Neural cell (in vitro differentiated cells): Measurements from ENCODE around the gene CACNA1H.
"Not testable (repeated sequence)": the region's sequence is repeated elsewhere in the genome, so short reads cannot be mapped to it uniquely, and the experiment has no call there.

Experiments
- EP300 ChIP-seq: fragments of 450-650 bp; conservative IDR thresholded peaks from 2 replicates; pipeline ENCODE4 v1.6.1; 2014; ENCODE audit warnings: antibody characterized with exemption, mild to moderate bottlenecking, moderate library complexity; ENCODE audit not compliant: poor library complexity, severe bottlenecking
- EZH2 ChIP-seq: fragments of 200-600, 300-800 bp; shearing (Covaris generic), sonication (generic); IDR thresholded peaks from 2 replicates; pipeline ENCODE4 v1.6.1; 2014; ENCODE audit warnings: antibody characterized with exemption, low read length, borderline replicate concordance, mild to moderate bottlenecking; ENCODE audit not compliant: insufficient read depth, poor library complexity, severe bottlenecking
- MXI1 ChIP-seq: fragments of 450-650 bp; conservative IDR thresholded peaks from 2 replicates; pipeline ENCODE4 v1.6.1; 2014; ENCODE audit warnings: antibody characterized with exemption, mild to moderate bottlenecking; ENCODE audit not compliant: poor library complexity, severe bottlenecking
- POLR2AphosphoS5 ChIP-seq: IDR thresholded peaks from 2 replicates; pipeline ENCODE4 v1.6.1; 2012
- RAD21 ChIP-seq: fragments of 450-650 bp; conservative IDR thresholded peaks from 2 replicates; pipeline ENCODE4 v1.6.1; 2014; ENCODE audit warnings: antibody characterized with exemption, mild to moderate bottlenecking, moderate library complexity
- SMC3 ChIP-seq: fragments of 450-650 bp; conservative IDR thresholded peaks from 2 replicates; pipeline ENCODE4 v1.6.1; 2014; ENCODE audit warnings: antibody characterized with exemption, mild to moderate bottlenecking, moderate library complexity; ENCODE audit not compliant: poor library complexity
- TAF1 ChIP-seq: IDR thresholded peaks from 2 replicates; pipeline ENCODE4 v1.6.1; 2012; ENCODE audit warnings: low read depth
- TF ChIP-seq, protein P1 (sequence below): fragments of 450-650 bp; IDR thresholded peaks from 2 replicates; pipeline ENCODE4 v1.5.1; 2014; ENCODE audit warnings: antibody characterized with exemption, mild to moderate bottlenecking, moderate library complexity; ENCODE audit not compliant: poor library complexity, severe bottlenecking
- TF ChIP-seq, protein P2 (sequence below): IDR thresholded peaks from 2 replicates; pipeline ENCODE4 v1.6.1; 2012; ENCODE audit warnings: borderline replicate concordance

DNA sequence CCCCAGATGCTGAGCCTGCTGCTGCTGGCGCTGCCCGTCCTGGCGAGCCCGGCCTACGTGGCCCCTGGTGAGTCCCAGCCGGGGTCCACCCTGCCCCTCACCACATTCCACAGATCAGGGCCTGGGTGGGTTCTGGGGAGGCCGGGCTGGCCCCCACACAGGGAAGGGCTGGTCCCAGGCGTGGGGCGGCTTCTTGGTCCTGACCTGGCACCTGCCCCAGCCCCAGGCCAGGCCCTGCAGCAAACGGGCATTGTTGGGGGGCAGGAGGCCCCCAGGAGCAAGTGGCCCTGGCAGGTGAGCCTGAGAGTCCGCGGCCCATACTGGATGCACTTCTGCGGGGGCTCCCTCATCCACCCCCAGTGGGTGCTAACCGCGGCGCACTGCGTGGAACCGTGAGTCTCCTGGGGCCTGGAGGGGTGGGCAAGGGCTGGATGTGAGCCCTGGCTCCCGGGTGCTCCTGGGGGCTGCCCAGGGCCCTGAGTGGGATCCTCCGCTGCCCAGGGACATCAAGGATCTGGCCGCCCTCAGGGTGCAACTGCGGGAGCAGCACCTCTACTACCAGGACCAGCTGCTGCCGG lies 103.5 kb downstream of the CACNA1H start:
- TF ChIP-seq POLR2AphosphoS5, TAF1, MXI1, RAD21, EP300, SMC3, EZH2: not testable (repeated sequence)
- TF ChIP-seq, protein P1, sequence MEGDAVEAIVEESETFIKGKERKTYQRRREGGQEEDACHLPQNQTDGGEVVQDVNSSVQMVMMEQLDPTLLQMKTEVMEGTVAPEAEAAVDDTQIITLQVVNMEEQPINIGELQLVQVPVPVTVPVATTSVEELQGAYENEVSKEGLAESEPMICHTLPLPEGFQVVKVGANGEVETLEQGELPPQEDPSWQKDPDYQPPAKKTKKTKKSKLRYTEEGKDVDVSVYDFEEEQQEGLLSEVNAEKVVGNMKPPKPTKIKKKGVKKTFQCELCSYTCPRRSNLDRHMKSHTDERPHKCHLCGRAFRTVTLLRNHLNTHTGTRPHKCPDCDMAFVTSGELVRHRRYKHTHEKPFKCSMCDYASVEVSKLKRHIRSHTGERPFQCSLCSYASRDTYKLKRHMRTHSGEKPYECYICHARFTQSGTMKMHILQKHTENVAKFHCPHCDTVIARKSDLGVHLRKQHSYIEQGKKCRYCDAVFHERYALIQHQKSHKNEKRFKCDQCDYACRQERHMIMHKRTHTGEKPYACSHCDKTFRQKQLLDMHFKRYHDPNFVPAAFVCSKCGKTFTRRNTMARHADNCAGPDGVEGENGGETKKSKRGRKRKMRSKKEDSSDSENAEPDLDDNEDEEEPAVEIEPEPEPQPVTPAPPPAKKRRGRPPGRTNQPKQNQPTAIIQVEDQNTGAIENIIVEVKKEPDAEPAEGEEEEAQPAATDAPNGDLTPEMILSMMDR, result not testable (repeated sequence)
- TF ChIP-seq, protein P2, sequence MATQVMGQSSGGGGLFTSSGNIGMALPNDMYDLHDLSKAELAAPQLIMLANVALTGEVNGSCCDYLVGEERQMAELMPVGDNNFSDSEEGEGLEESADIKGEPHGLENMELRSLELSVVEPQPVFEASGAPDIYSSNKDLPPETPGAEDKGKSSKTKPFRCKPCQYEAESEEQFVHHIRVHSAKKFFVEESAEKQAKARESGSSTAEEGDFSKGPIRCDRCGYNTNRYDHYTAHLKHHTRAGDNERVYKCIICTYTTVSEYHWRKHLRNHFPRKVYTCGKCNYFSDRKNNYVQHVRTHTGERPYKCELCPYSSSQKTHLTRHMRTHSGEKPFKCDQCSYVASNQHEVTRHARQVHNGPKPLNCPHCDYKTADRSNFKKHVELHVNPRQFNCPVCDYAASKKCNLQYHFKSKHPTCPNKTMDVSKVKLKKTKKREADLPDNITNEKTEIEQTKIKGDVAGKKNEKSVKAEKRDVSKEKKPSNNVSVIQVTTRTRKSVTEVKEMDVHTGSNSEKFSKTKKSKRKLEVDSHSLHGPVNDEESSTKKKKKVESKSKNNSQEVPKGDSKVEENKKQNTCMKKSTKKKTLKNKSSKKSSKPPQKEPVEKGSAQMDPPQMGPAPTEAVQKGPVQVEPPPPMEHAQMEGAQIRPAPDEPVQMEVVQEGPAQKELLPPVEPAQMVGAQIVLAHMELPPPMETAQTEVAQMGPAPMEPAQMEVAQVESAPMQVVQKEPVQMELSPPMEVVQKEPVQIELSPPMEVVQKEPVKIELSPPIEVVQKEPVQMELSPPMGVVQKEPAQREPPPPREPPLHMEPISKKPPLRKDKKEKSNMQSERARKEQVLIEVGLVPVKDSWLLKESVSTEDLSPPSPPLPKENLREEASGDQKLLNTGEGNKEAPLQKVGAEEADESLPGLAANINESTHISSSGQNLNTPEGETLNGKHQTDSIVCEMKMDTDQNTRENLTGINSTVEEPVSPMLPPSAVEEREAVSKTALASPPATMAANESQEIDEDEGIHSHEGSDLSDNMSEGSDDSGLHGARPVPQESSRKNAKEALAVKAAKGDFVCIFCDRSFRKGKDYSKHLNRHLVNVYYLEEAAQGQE, result not testable (repeated sequence)
